HL-60 (cell line): ENCODE data around the gene FUT4.

Experiments used
- GABPA ChIP-seq: IDR thresholded peaks from 2 replicates; pipeline ENCODE4 v1.6.1; 2012; ENCODE audit warnings: low read depth
- POLR2AphosphoS5 ChIP-seq: IDR thresholded peaks from 2 replicates; pipeline ENCODE4 v1.6.1; 2012; ENCODE audit warnings: low read depth
- REST ChIP-seq: IDR thresholded peaks from 2 replicates; pipeline ENCODE4 v1.6.1; 2012; ENCODE audit warnings: low read depth; ENCODE audit not compliant: insufficient replicate concordance
- SPI1 ChIP-seq: IDR thresholded peaks from 2 replicates; pipeline ENCODE4 v1.6.1; 2012; ENCODE audit warnings: low read depth, mild to moderate bottlenecking, borderline replicate concordance
- TF ChIP-seq, protein P1 (sequence below): IDR thresholded peaks from one replicate; pipeline ENCODE4 v1.5.1; 2011; ENCODE audit warnings: low read length, control low read depth, inconsistent platforms; ENCODE audit not compliant: insufficient read depth

DNA sequence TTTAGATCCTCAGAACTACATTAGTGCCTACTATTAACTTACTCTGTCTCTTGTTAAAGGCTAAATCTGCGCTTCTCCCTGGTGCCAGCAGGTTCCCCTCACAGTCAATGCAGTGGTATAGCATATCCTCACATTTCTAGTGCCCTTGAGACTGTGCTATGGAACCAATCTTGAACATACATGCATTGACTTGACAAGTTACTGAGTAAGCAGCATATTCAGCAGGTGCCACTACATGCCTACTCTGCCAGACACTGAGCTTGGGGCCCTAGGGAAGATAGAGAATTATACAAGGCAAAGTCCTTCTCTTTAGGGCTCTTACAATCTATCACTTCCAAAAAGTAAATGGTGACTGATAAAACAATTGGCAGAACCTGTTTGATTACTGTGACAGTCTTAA, 3.2 kb downstream of the FUT4 start:
- TF ChIP-seq, protein P1, sequence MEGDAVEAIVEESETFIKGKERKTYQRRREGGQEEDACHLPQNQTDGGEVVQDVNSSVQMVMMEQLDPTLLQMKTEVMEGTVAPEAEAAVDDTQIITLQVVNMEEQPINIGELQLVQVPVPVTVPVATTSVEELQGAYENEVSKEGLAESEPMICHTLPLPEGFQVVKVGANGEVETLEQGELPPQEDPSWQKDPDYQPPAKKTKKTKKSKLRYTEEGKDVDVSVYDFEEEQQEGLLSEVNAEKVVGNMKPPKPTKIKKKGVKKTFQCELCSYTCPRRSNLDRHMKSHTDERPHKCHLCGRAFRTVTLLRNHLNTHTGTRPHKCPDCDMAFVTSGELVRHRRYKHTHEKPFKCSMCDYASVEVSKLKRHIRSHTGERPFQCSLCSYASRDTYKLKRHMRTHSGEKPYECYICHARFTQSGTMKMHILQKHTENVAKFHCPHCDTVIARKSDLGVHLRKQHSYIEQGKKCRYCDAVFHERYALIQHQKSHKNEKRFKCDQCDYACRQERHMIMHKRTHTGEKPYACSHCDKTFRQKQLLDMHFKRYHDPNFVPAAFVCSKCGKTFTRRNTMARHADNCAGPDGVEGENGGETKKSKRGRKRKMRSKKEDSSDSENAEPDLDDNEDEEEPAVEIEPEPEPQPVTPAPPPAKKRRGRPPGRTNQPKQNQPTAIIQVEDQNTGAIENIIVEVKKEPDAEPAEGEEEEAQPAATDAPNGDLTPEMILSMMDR: no peak
- TF ChIP-seq POLR2AphosphoS5 (0 out of 2 replicates have a peak, but pooled peaks have one; percentile 48), REST (no peak), SPI1 (no peak), GABPA (no peak)
